HepG2 (cell line): ENCODE results near the gene CEBPG. TPM values are rescaled to one million over a fixed set of nuclear protein-coding genes. Genes with fewer than 3 reads are reported as not detected.
A peak's percentile ranks its signal among the peaks of the same experiment; 100 is the strongest.

Source experiments
- EP300 ChIP-seq, 3 experiments: sonication (generic) in 1 of 3; formaldehyde crosslinking in 1 of 3; IDR thresholded peaks; 2 replicates each; pipeline versions ENCODE4 v1.5.1 to v1.6.1; 2011 to 2020; ENCODE audit warnings: low read depth in 2 of 3, low read length in 2 of 3, borderline replicate concordance in 1 of 3, improper control_type of control experiment in 1 of 3, mild to moderate bottlenecking in 1 of 3, missing genetic modification reagents in 1 of 3, moderate library complexity in 1 of 3
- FOXK1 ChIP-seq: sonication (generic); formaldehyde crosslinking; IDR thresholded peaks from 2 replicates; pipeline ENCODE4 v1.4.0; 2020; ENCODE audit warnings: low read depth, missing genetic modification reagents, borderline replicate concordance
- HDAC6 ChIP-seq: fragments of 200-600 bp; sonication (generic); IDR thresholded peaks from 2 replicates; pipeline ENCODE4 v1.7.0; 2017; ENCODE audit warnings: mild to moderate bottlenecking, antibody characterized with exemption, low read length, low read depth
- HOXA9 ChIP-seq: sonication (generic); formaldehyde crosslinking; IDR thresholded peaks from 2 replicates; pipeline ENCODE4 v1.8.1; 2022; ENCODE audit warnings: missing genetic modification reagents, mild to moderate bottlenecking, moderate library complexity, borderline replicate concordance
- MED1 ChIP-seq: sonication (generic); formaldehyde crosslinking; IDR thresholded peaks from 2 replicates; pipeline ENCODE4 v1.4.0; 2020; ENCODE audit warnings: missing genetic modification reagents
- THAP11 ChIP-seq: IDR thresholded peaks from 2 replicates; pipeline ENCODE4 v1.6.1; 2016; ENCODE audit warnings: missing biosample characterization, missing genetic modification reagents
- ZFP36L1 ChIP-seq: sonication (generic); formaldehyde crosslinking; IDR thresholded peaks from 2 replicates; pipeline ENCODE4 v1.8.0; 2022; ENCODE audit warnings: mild to moderate bottlenecking, missing genetic modification reagents, moderate library complexity
- ZFP82 ChIP-seq: sonication (generic); formaldehyde crosslinking; IDR thresholded peaks from 2 replicates; pipeline ENCODE4 v1.5.1; 2020; ENCODE audit warnings: mild to moderate bottlenecking, missing genetic modification reagents, borderline replicate concordance
- ZKSCAN8 ChIP-seq: IDR thresholded peaks from 2 replicates; pipeline ENCODE4 v1.6.1; 2016; ENCODE audit warnings: borderline replicate concordance, missing genetic modification reagents, missing compliant biosample characterization
- ZMYM3 ChIP-seq: sonication (generic); formaldehyde crosslinking; IDR thresholded peaks from 2 replicates; pipeline ENCODE4 v1.5.1; 2020; ENCODE audit warnings: mild to moderate bottlenecking, missing genetic modification reagents
- ZNF296 ChIP-seq: sonication (generic); formaldehyde crosslinking; conservative IDR thresholded peaks from 2 replicates; pipeline ENCODE4 v1.5.0; 2020; ENCODE audit warnings: mild to moderate bottlenecking, missing genetic modification reagents
- ZNF354B ChIP-seq: sonication (generic); formaldehyde crosslinking; IDR thresholded peaks from 2 replicates; pipeline ENCODE4 v1.8.0; 2022; ENCODE audit warnings: mild to moderate bottlenecking, missing genetic modification reagents
- ZNF383 ChIP-seq: sonication (generic); formaldehyde crosslinking; IDR thresholded peaks from 2 replicates; pipeline ENCODE4 v1.4.0; 2020; ENCODE audit warnings: missing genetic modification reagents, mild to moderate bottlenecking, borderline replicate concordance
- ZNF451 ChIP-seq: sonication (generic); formaldehyde crosslinking; IDR thresholded peaks from 2 replicates; pipeline ENCODE4 v1.5.0; 2020; ENCODE audit warnings: mild to moderate bottlenecking, missing genetic modification reagents
- ZNF577 ChIP-seq: sonication (generic); formaldehyde crosslinking; IDR thresholded peaks from 2 replicates; pipeline ENCODE4 v1.4.0; 2020; ENCODE audit warnings: mild to moderate bottlenecking, low read depth, missing genetic modification reagents, borderline replicate concordance
- polyA plus RNA-seq, 8 experiments: library from polyadenylated mRNA; depleted of rRNA in 3 of 8; stranded (reverse) in 7 of 8; unstranded in 1 of 8; fragments of >200 nt; fragmentation: Illumina TruSeq in 4 of 8; extraction: Trizol in 4 of 8; gene quantifications; 2 replicates each; pipeline versions ENCODE4 v1.2.1 to v1.2.3, GENCODE V29; 2011 to 2016; ENCODE audit warnings: low read depth in 4 of 8, missing spikeins in 1 of 8, mixed read lengths in 1 of 8; ENCODE audit not compliant: insufficient read depth in 1 of 8
- total RNA-seq, 5 experiments: library from RNA; depleted of rRNA; stranded (reverse); fragments of >200 nt; fragmentation: Illumina TruSeq; extraction: Trizol; gene quantifications; 2 replicates each; pipeline ENCODE4 v1.2.3, GENCODE V29; 2016; ENCODE audit warnings: low read depth in 1 of 5
- TF ChIP-seq, protein P1 (sequence below): sonication (generic); formaldehyde crosslinking; conservative IDR thresholded peaks from 2 replicates; pipeline ENCODE4 v1.4.0; 2020; ENCODE audit warnings: mild to moderate bottlenecking, missing genetic modification reagents, moderate library complexity
- TF ChIP-seq, protein P2 (sequence below): sonication (generic); formaldehyde crosslinking; IDR thresholded peaks from 2 replicates; pipeline ENCODE4 v1.4.0; 2020; ENCODE audit warnings: missing genetic modification reagents, borderline replicate concordance
- TF ChIP-seq, protein P3 (sequence below): sonication (generic); formaldehyde crosslinking; IDR thresholded peaks from 2 replicates; pipeline ENCODE4 v1.4.0; 2020; ENCODE audit warnings: mild to moderate bottlenecking, missing genetic modification reagents

CEBPG gene
- total and polyA plus RNA-seq, 2 of the 13 experiments (the other 11 are each of a cell fraction or from before 2014, with no cell fraction given) = 25.7 to 34.3 TPM

DNA sequence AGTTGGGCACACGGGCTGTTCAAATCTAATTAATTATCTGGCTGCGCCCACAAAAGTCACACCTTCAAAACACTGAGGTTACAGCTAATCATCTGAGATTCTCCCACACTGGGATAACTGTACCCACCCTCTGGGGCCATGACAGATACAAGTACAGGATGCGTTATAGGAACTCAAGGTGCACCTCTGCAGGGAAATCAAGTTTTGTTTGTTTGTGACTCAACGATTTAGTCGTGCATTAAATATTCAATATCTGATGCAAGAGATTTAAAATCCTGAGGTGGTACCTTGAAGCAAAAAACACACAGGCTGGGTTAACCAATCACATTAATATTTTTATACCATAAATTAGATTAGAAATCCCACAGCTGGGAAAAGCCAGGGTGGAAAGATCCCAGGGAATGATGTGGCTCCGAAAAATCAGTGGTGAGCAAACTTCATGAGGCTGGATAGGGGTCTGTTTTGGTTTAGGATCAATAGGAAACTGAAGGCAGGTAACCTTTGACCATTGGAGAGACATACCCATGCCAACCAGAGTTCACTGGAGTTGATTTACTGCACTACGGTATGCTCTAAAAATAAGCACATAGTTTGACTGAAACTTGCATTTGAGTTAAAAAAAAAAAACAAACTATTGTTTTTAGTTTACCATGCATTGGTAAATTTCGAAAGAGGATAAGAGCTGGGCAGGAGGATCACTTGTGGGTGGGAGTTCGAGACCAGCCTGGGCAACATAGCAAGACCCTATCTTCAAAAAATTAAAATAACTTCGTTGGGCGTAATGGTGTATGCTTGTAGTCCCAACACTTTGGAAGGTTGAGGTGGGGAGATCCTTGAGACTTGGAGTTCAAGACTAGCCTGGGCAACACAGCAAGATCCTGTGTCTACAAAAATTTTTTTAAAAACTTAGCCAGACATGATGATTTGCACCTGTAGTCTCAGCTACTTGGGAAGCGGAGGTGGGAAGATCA is 23.9 kb upstream of the CEBPG start (continued):
- TF ChIP-seq ZMYM3 (CRISPR knock-in tag) (0 out of 2 replicates have a peak, but pooled peaks have one; percentile 21), FOXK1 (0 out of 2 replicates have a peak, but pooled peaks have one; percentile 17), EP300 (IDR thresholded peaks at IDR 0.05; ENCODE audit: low read depth in 2 of 2, low read length in 2 of 2) (no peak), EP300 (CRISPR knock-in tag; IDR thresholded peaks at IDR 0.05; ENCODE audit: borderline replicate concordance) (no peak), ZNF354B (CRISPR knock-in tag) (no peak), THAP11 (CRISPR knock-in tag) (no peak), ZKSCAN8 (CRISPR knock-in tag) (no peak), ZFP36L1 (CRISPR knock-in tag) (no peak), ZNF296 (no peak), ZNF451 (no peak), ZNF383 (no peak), ZNF577 (CRISPR knock-in tag) (no peak), HOXA9 (CRISPR knock-in tag) (no peak), MED1 (CRISPR knock-in tag) (no peak), ZFP82 (no peak), HDAC6 (no peak)
- TF ChIP-seq, protein P1, sequence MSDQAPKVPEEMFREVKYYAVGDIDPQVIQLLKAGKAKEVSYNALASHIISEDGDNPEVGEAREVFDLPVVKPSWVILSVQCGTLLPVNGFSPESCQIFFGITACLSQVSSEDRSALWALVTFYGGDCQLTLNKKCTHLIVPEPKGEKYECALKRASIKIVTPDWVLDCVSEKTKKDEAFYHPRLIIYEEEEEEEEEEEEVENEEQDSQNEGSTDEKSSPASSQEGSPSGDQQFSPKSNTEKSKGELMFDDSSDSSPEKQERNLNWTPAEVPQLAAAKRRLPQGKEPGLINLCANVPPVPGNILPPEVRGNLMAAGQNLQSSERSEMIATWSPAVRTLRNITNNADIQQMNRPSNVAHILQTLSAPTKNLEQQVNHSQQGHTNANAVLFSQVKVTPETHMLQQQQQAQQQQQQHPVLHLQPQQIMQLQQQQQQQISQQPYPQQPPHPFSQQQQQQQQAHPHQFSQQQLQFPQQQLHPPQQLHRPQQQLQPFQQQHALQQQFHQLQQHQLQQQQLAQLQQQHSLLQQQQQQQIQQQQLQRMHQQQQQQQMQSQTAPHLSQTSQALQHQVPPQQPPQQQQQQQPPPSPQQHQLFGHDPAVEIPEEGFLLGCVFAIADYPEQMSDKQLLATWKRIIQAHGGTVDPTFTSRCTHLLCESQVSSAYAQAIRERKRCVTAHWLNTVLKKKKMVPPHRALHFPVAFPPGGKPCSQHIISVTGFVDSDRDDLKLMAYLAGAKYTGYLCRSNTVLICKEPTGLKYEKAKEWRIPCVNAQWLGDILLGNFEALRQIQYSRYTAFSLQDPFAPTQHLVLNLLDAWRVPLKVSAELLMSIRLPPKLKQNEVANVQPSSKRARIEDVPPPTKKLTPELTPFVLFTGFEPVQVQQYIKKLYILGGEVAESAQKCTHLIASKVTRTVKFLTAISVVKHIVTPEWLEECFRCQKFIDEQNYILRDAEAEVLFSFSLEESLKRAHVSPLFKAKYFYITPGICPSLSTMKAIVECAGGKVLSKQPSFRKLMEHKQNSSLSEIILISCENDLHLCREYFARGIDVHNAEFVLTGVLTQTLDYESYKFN = peak; percentile 43; the same call in 1 of the 2 replicates
- TF ChIP-seq, protein P2, sequence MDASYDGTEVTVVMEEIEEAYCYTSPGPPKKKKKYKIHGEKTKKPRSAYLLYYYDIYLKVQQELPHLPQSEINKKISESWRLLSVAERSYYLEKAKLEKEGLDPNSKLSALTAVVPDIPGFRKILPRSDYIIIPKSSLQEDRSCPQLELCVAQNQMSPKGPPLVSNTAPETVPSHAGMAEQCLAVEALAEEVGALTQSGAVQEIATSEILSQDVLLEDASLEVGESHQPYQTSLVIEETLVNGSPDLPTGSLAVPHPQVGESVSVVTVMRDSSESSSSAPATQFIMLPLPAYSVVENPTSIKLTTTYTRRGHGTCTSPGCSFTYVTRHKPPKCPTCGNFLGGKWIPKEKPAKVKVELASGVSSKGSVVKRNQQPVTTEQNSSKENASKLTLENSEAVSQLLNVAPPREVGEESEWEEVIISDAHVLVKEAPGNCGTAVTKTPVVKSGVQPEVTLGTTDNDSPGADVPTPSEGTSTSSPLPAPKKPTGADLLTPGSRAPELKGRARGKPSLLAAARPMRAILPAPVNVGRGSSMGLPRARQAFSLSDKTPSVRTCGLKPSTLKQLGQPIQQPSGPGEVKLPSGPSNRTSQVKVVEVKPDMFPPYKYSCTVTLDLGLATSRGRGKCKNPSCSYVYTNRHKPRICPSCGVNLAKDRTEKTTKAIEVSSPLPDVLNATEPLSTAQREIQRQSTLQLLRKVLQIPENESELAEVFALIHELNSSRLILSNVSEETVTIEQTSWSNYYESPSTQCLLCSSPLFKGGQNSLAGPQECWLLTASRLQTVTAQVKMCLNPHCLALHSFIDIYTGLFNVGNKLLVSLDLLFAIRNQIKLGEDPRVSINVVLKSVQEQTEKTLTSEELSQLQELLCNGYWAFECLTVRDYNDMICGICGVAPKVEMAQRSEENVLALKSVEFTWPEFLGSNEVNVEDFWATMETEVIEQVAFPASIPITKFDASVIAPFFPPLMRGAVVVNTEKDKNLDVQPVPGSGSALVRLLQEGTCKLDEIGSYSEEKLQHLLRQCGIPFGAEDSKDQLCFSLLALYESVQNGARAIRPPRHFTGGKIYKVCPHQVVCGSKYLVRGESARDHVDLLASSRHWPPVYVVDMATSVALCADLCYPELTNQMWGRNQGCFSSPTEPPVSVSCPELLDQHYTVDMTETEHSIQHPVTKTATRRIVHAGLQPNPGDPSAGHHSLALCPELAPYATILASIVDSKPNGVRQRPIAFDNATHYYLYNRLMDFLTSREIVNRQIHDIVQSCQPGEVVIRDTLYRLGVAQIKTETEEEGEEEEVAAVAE (CRISPR knock-in tag) = no peak
- TF ChIP-seq, protein P3, sequence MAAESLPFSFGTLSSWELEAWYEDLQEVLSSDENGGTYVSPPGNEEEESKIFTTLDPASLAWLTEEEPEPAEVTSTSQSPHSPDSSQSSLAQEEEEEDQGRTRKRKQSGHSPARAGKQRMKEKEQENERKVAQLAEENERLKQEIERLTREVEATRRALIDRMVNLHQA (CRISPR knock-in tag) = no peak
